Endothelial cell of umbilical vein (primary cell): Measurements from ENCODE around the gene KIAA1217. TPM values are rescaled to one million over a fixed set of nuclear protein-coding genes. Genes with fewer than 3 reads are reported as not detected.

Experiments
- BruUV-seq: library from RNA; stranded (reverse); fragments of 400-500 nt; replicated peaks from 2 replicates; lab custom pipeline; 2021; lab: Mats Ljungman, UMichigan
- CTCF ChIA-PET: fragments of 300-600, 350-600 bp; sonication (Branson Sonifier 250); formaldehyde crosslinking; loops from one replicate; lab custom pipeline; 2021; ENCODE audit warnings: antibody characterized with exemption, inconsistent platforms; lab: Charles Lee
- POLR2A ChIA-PET: fragments of 300-600, 350-600 bp; sonication (Branson Sonifier 250); formaldehyde crosslinking; loops from one replicate; lab custom pipeline; 2021; ENCODE audit warnings: antibody characterized with exemption, inconsistent platforms; lab: Charles Lee
- DNase-seq: peaks from one replicate; pipeline ENCODE4 v3.0.0-alpha.2; 2011; ENCODE audit warnings: low read depth, low spot score
- FAIRE-seq: peaks from 2 replicates; lab custom pipeline; 2011; peaks lifted over from hg19 to GRCh38; lab: Jason Lieb, UNC
- H2AFZ ChIP-seq: 2 replicates; pipeline ENCODE4 v1.6.0; 2012; ENCODE audit warnings: low read depth, low read length, control low read depth, inconsistent platforms
- H3K27ac ChIP-seq: 2 replicates; pipeline ENCODE4 v1.5.1; 2011; ENCODE audit warnings: low read depth, mild to moderate bottlenecking, control low read depth, low read length, moderate library complexity; ENCODE audit not compliant: insufficient read depth
- H3K27me3 ChIP-seq, 2 experiments: 2 replicates each; pipeline versions ENCODE4 v1.6.0 to v1.6.1; 2011; ENCODE audit warnings: low read length in 2 of 2, mixed read lengths in 1 of 2; ENCODE audit not compliant: control insufficient read depth in 2 of 2, insufficient read depth in 2 of 2
- H3K36me3 ChIP-seq, 2 experiments: 2 replicates in 1 of 2; 3 replicates in 1 of 2; pipeline ENCODE4 v1.5.1; 2011; ENCODE audit warnings: low read length in 2 of 2, mild to moderate bottlenecking in 1 of 2, moderate library complexity in 1 of 2; ENCODE audit not compliant: control insufficient read depth in 2 of 2, insufficient read depth in 2 of 2; ENCODE audit errors: extremely low read depth in 1 of 2
- H3K4me1 ChIP-seq: 3 replicates; pipeline ENCODE4 v1.5.1; 2011; ENCODE audit warnings: mild to moderate bottlenecking, low read length; ENCODE audit not compliant: control insufficient read depth, insufficient read depth; ENCODE audit errors: extremely low read depth
- H3K4me2 ChIP-seq: 2 replicates; pipeline ENCODE4 v1.6.1; 2011; ENCODE audit warnings: low read length, control low read depth, mixed read lengths; ENCODE audit not compliant: insufficient read depth
- H3K4me3 ChIP-seq, 3 experiments: fragments of 200-600 bp in 1 of 3; sonication (generic), shearing (Covaris generic) in 1 of 3; replicated peaks in 1 of 3; 2 replicates each; pipeline ENCODE4 v1.5.1; 2011 to 2016; ENCODE audit warnings: control low read depth in 3 of 3, low read length in 3 of 3, mild to moderate bottlenecking in 2 of 3, inconsistent platforms in 1 of 3, low read depth in 1 of 3, moderate library complexity in 1 of 3; ENCODE audit not compliant: insufficient read depth in 1 of 3
- H3K79me2 ChIP-seq: 2 replicates; pipeline ENCODE4 v1.6.0; 2012; ENCODE audit warnings: low read length, inconsistent platforms; ENCODE audit not compliant: control insufficient read depth, insufficient read depth
- H3K9ac ChIP-seq: replicated peaks from 2 replicates; pipeline ENCODE3; 2011; ENCODE audit warnings: low read length, control low read depth; ENCODE audit not compliant: insufficient read depth; ENCODE audit errors: extremely low read depth
- H3K9me1 ChIP-seq: replicated peaks from 3 replicates; pipeline ENCODE4 v1.6.0; 2011; ENCODE audit warnings: mild to moderate bottlenecking, low read length; ENCODE audit not compliant: control insufficient read depth, insufficient read depth; ENCODE audit errors: extremely low read depth
- H3K9me3 ChIP-seq: replicated peaks from 2 replicates; pipeline ENCODE4 v1.5.1; 2012; ENCODE audit warnings: low read length, inconsistent platforms; ENCODE audit not compliant: control insufficient read depth, insufficient read depth
- H4K20me1 ChIP-seq: replicated peaks from 2 replicates; pipeline ENCODE3; 2011; ENCODE audit warnings: mild to moderate bottlenecking, low read length; ENCODE audit not compliant: control insufficient read depth, insufficient read depth; ENCODE audit errors: extremely low read depth
- EZH2 ChIP-seq: IDR thresholded peaks from 2 replicates; pipeline ENCODE4 v1.6.1; 2012; ENCODE audit warnings: borderline replicate concordance, low read depth, mild to moderate bottlenecking, moderate library complexity, low read length, inconsistent platforms; ENCODE audit not compliant: severe bottlenecking
- FOS ChIP-seq: IDR thresholded peaks from 2 replicates; pipeline ENCODE4 v1.6.1; 2011; ENCODE audit warnings: mild to moderate bottlenecking, low read length, moderate library complexity, borderline replicate concordance; ENCODE audit not compliant: insufficient read depth
- GATA2 ChIP-seq: IDR thresholded peaks from 2 replicates; pipeline ENCODE4 v1.7.0; 2011; ENCODE audit warnings: low read depth, mild to moderate bottlenecking, moderate library complexity, mixed read lengths, low read length; ENCODE audit not compliant: insufficient read length, insufficient read depth
- JUN ChIP-seq: IDR thresholded peaks from 2 replicates; pipeline ENCODE4 v1.6.1; 2011; ENCODE audit warnings: borderline replicate concordance, low read depth; ENCODE audit not compliant: insufficient read length, insufficient read depth
- MAX ChIP-seq: IDR thresholded peaks from 2 replicates; pipeline ENCODE4 v1.6.1; 2011; ENCODE audit not compliant: insufficient read depth, insufficient read length
- MYC ChIP-seq: IDR thresholded peaks from one replicate; pipeline ENCODE4 v1.6.1; 2011; ENCODE audit warnings: mild to moderate bottlenecking, low read depth, low read length
- POLR2A ChIP-seq: IDR thresholded peaks from 2 replicates; pipeline ENCODE4 v1.6.1; 2012; ENCODE audit warnings: low read depth, mild to moderate bottlenecking, control low read depth, low read length
- POLR2AphosphoS5 ChIP-seq: IDR thresholded peaks from 2 replicates; pipeline ENCODE4 v1.6.1; 2012; ENCODE audit warnings: low read depth, mild to moderate bottlenecking, control low read depth, low read length, moderate library complexity; ENCODE audit not compliant: insufficient read depth
- dilution Hi-C: fragments of 300-500 bp; cut with MboI; formaldehyde crosslinking; loops from one replicate; pipeline ENCODE4 v1.15.0; 2019; ENCODE audit warnings: low sequenced_read_pairs; ENCODE audit not compliant: extremely low pct_ligation_motif_present
- intact Hi-C: fragments of 100-400 bp; cut with micrococcal nuclease; formaldehyde crosslinking; loops from one replicate; pipeline ENCODE4 v1.10.0; 2022
- polyA plus RNA-seq, 4 experiments: library from polyadenylated mRNA; depleted of rRNA in 3 of 4; stranded (reverse) in 3 of 4; unstranded in 1 of 4; fragments of >200 nt; gene quantifications; 2 replicates each; pipeline versions ENCODE4 v1.2.1 to v1.2.3, GENCODE V29; 2011 to 2012; ENCODE audit warnings: missing spikeins in 1 of 4
- total RNA-seq: library from RNA; stranded (reverse); gene quantifications from 2 replicates; pipeline ENCODE4 v1.2.3, GENCODE V29; 2021
- TF ChIP-seq, protein P1 (sequence below), 2 donors: IDR thresholded peaks; 1 replicate in 1 of 2; 2 replicates in 1 of 2; pipeline ENCODE4 v1.5.1; 2011; ENCODE audit warnings: low read length in 2 of 2, mild to moderate bottlenecking in 2 of 2, moderate library complexity in 2 of 2, control low read depth in 1 of 2, inconsistent platforms in 1 of 2, low read depth in 1 of 2; ENCODE audit not compliant: insufficient read depth in 1 of 2; ENCODE audit errors: extremely low read depth in 1 of 2

KIAA1217 gene
- total and polyA plus RNA-seq, 2 donors (not counting 3 experiments of a cell fraction or from before 2014, with no cell fraction given), result 0.83 to 10.3 TPM

DNA sequence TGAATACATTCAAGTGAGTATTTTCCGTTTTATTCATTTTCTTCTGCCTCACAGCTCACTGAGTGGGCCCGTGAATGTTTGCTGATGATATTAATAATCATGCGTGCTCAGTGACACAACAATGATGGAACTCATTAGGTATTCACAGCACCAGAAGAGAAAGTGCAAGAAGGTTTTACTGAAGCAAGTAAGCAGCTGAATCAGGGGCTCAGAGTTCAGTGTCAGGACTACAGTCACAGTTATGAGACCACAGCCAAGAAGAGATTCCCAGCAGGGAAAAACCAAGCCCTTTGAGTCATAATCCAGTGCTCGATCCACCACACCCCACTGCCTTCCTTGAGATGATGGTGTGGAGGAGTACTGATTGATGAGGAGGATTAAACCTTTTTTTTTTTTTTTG lies 247.4 kb downstream of the KIAA1217 start:
- ChIA-PET POLR2A (no interaction called here), CTCF (no interaction called here)
- no peaks in the 10 kb centered on the region for H3K79me2 ChIP-seq
- H3K9ac ChIP-seq, result no peak overlapping the region
- H3K9me3 ChIP-seq, result no peaks in the 10 kb centered on the region
- H3K9me1 ChIP-seq, result no peaks in the 10 kb centered on the region
- no peaks in the 10 kb centered on the region for H3K27me3 ChIP-seq
- H2AFZ ChIP-seq, result no peak overlapping the region
- TF ChIP-seq JUN, result no peak
- TF ChIP-seq GATA2, result no peak
- no peak for TF ChIP-seq FOS
- no peak for TF ChIP-seq POLR2AphosphoS5
- no peak for TF ChIP-seq POLR2A
- no peak for TF ChIP-seq MAX
- TF ChIP-seq MYC, result no peak
- TF ChIP-seq, protein P1, sequence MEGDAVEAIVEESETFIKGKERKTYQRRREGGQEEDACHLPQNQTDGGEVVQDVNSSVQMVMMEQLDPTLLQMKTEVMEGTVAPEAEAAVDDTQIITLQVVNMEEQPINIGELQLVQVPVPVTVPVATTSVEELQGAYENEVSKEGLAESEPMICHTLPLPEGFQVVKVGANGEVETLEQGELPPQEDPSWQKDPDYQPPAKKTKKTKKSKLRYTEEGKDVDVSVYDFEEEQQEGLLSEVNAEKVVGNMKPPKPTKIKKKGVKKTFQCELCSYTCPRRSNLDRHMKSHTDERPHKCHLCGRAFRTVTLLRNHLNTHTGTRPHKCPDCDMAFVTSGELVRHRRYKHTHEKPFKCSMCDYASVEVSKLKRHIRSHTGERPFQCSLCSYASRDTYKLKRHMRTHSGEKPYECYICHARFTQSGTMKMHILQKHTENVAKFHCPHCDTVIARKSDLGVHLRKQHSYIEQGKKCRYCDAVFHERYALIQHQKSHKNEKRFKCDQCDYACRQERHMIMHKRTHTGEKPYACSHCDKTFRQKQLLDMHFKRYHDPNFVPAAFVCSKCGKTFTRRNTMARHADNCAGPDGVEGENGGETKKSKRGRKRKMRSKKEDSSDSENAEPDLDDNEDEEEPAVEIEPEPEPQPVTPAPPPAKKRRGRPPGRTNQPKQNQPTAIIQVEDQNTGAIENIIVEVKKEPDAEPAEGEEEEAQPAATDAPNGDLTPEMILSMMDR (IDR thresholded peaks at IDR 0.05; ENCODE audit: extremely low read depth in 1 of 2, insufficient read depth in 1 of 2, low read depth in 1 of 2, low read length in 2 of 2), result no peak
- TF ChIP-seq EZH2, result no peak
- dilution Hi-C loops, result no loop called here
- intact Hi-C loops, result no loop called here
- FAIRE-seq (no peak), DNase-seq (no peak)
- no peak overlapping the region for H3K4me2 ChIP-seq
- H3K27ac ChIP-seq, result no peak overlapping the region
- no peaks in the 10 kb centered on the region for H3K36me3 ChIP-seq
- H3K4me3 ChIP-seq, result no peak overlapping the region
- no peaks in the 10 kb centered on the region for H4K20me1 ChIP-seq
- BruUV-seq, result no TSS peak
- no peaks in the 10 kb centered on the region for H3K4me1 ChIP-seq
